ENCODE measurements around the gene TNFRSF19. TPM values are rescaled to one million over a fixed set of nuclear protein-coding genes. Genes with fewer than 3 reads are reported as not detected.

The TNFRSF19 gene
- total and polyA plus RNA-seq, 2 of the 4 experiments (the other 2 are of a cell fraction), result 18.6 to 26.3 TPM

DNA sequence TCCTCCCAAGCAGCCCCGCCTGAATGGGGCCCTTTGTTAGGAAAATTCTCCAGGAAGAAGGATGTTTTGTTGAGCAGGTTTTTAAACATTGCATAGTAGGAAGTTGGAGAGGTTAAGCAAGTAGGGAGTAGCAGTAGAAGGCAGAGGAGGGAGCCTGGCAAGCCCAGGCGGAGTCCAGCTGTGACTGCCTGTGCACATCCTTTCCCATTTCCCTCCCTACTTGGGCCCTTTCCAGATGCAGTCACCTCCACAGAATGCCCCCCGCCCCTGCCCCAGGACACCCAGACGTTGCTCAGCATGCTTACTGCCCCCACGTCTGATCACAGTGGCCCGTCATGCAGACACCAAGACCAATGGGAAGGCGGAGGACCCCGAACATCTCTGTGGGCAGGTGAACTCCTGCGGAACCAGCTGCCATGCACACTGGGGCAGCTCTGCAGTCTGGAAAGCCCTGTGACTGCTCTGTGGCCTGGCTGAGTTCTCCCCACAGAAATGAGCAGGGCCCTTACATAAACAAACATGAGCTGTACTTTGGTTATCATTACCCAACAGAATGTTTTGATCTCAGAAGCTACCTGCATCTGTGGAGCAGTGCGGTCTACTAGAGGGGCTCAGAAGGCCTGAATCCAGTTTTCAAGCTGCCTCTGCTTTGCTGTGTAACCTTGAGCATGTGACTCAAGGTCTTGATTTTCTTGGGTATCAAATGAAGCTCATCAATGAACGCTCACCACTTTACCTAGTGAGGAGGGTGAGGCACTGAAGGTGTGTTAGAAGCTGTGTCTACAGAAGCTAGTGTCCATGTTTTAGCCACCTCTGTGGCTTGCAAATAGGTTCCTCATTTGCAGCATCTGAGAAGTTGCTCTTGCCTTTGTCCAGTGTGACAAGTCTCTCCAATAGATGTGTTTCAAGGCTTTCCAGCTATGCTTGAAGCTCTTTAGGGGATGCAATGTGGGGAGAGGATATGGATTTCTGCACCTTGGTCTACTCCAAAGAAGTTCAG, 84.2 kb downstream of the TNFRSF19 start:
- peak overlapping the region; percentile 86 for H3K4ac ChIP-seq (ENCODE audit: low read depth, low read length)
- intact Hi-C loops (cut with micrococcal nuclease) (no loop called here), in situ Hi-C loops (cut with MboI; ENCODE audit: low sequenced_read_pairs) (no loop called here), dilution Hi-C loops (cut with HindIII; ENCODE audit: low sequenced_read_pairs, unreplicated experiment) (no loop called here)
- H3K4me3 ChIP-seq (ENCODE audit: insufficient read depth, low read depth, low read length), result no peak overlapping the region
- H4K20me1 ChIP-seq (ENCODE audit: insufficient read depth, low read length), result no peaks in the 10 kb centered on the region
- peaks cover 22% of the 10 kb centered on the region for H3K4me1 ChIP-seq (ENCODE audit: control insufficient read depth, insufficient read depth, low read length)
- H3K9me1 ChIP-seq (ENCODE audit: insufficient read depth, low read length), result peaks cover 22% of the 10 kb centered on the region
- TF ChIP-seq BHLHE40 (IDR thresholded peaks at IDR 0.05; ENCODE audit: low read depth, low read length) (no peak), MAZ (IDR thresholded peaks at IDR 0.05; ENCODE audit: borderline replicate concordance, low read depth, low read length) (peak; percentile 41; the same call in 1 of the 2 replicates), CTCF (conservative IDR thresholded peaks at IDR 0.05; ENCODE audit: low read depth, low read length) (no peak), RCOR1 (IDR thresholded peaks at IDR 0.05; ENCODE audit: insufficient replicate concordance, low read length) (no peak), MAFK (IDR thresholded peaks at IDR 0.05; ENCODE audit: low read depth, low read length) (no peak), RFX5 (IDR thresholded peaks at IDR 0.05; ENCODE audit: low read depth, low read length) (no peak), POLR2A (IDR thresholded peaks at IDR 0.05; ENCODE audit: low read depth, low read length) (no peak), MXI1 (IDR thresholded peaks at IDR 0.05; ENCODE audit: borderline replicate concordance, low read depth, low read length) (no peak), RAD21 (IDR thresholded peaks at IDR 0.05; ENCODE audit: low read length) (no peak), FOS (IDR thresholded peaks at IDR 0.05; ENCODE audit: low read depth, low read length) (0 out of 2 replicates have a peak, but pooled peaks have one; percentile 12), CEBPB (IDR thresholded peaks at IDR 0.05; ENCODE audit: low read depth, low read length) (peak; percentile 42; the same call in 1 of the 2 replicates)
- TF ChIP-seq, protein P1, sequence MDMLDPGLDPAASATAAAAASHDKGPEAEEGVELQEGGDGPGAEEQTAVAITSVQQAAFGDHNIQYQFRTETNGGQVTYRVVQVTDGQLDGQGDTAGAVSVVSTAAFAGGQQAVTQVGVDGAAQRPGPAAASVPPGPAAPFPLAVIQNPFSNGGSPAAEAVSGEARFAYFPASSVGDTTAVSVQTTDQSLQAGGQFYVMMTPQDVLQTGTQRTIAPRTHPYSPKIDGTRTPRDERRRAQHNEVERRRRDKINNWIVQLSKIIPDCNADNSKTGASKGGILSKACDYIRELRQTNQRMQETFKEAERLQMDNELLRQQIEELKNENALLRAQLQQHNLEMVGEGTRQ (IDR thresholded peaks at IDR 0.05; ENCODE audit: low read depth, low read length), result no peak
- no peaks in the 10 kb centered on the region for H3K9me3 ChIP-seq (ENCODE audit: control insufficient read depth, insufficient read depth, low read length)
- H3K9ac ChIP-seq (ENCODE audit: low read depth, low read length), result peak overlapping the region; percentile 14; the same call in 1 of the 2 replicates
- peak overlapping the region; percentile 66 for H3K18ac ChIP-seq (ENCODE audit: low read depth, low read length)
- peak overlapping the region; percentile 83 for H2AK9ac ChIP-seq (replicated peaks; ENCODE audit: low read depth, low read length, poor library complexity)
- peaks cover 18 to 43% of the 10 kb centered on the region in 2 experiments for H3K79me1 ChIP-seq (ENCODE audit: low read depth in 1 of 2, low read length in 2 of 2)
- no peak overlapping the region for H2AFZ ChIP-seq (replicated peaks; ENCODE audit: low read length, poor library complexity)
- H3K27me3 ChIP-seq (ENCODE audit: control insufficient read depth, insufficient read depth, low read length), result no peaks in the 10 kb centered on the region
- peak overlapping the region; percentile 41; the same call in 1 of the 2 replicates for H3K14ac ChIP-seq (replicated peaks; ENCODE audit: low read depth, low read length)
- peaks cover 19% of the 10 kb centered on the region for H3K36me3 ChIP-seq (ENCODE audit: control insufficient read depth, insufficient read depth, low read length)
- peak overlapping the region; percentile 85 for H2BK120ac ChIP-seq (ENCODE audit: low read depth, low read length)
- peak overlapping the region; percentile 79 for H3K27ac ChIP-seq (ENCODE audit: insufficient read depth, low read length)
- peak overlapping the region; percentile 26 for H3K4me2 ChIP-seq (ENCODE audit: low read depth, low read length)
- H4K91ac ChIP-seq (ENCODE audit: insufficient read depth, low read depth, low read length), result peak overlapping the region; percentile 81
- CTCF ChIA-PET, result no interaction called here
- peak overlapping the region in 1 of 2 experiments; percentile 87; a peak in 2 of 4 replicates for H4K8ac ChIP-seq (ENCODE audit: low read depth in 2 of 2, low read length in 2 of 2)
- peak overlapping the region; percentile 18; the same call in 1 of the 2 replicates for H3K23ac ChIP-seq (ENCODE audit: low read depth, low read length)
- peak overlapping the region; percentile 66 for H2BK20ac ChIP-seq (ENCODE audit: low read depth, low read length)
- peak overlapping the region; percentile 68; the same call in 1 of the 2 replicates for H2AK5ac ChIP-seq (ENCODE audit: low read depth, low read length)
- ATAC-seq (ENCODE audit: low read depth) (peak; percentile 64), DNase-seq (peak; percentile 80)
- H4K5ac ChIP-seq (ENCODE audit: low read depth, low read length), result peak overlapping the region; percentile 65
- POLR2A ChIA-PET (ENCODE audit: unreplicated experiment), result interaction anchor here (0.5 to 1.0 kb wide), 2 partner anchors 19 to 108 kb away, joined by 3 read pairs; no protein-coding TSS in a partner anchor
- no TSS peak for BruUV-seq (replicated peaks)
- peak overlapping the region; percentile 16; the same call in 1 of the 3 replicates for H2BK15ac ChIP-seq (ENCODE audit: low read depth, low read length)
- 20% methylated on average over 2 of the region's 11 CpGs; no CpG with 5 or more reads in 1 of the 2 experiments for WGBS, 2 experiments (ENCODE audit: extremely low coverage in 2 of 2, insufficient read length in 1 of 2)
- peak overlapping the region; percentile 65 for H2BK5ac ChIP-seq (ENCODE audit: low read depth, low read length, poor library complexity, severe bottlenecking)
- no peak overlapping the region for H3K56ac ChIP-seq (ENCODE audit: extremely low read depth, insufficient read depth, low read length)

Data from IMR-90 (cell line).